Stimulated activated naive CD8-positive, alpha-beta T cell treated with anti-CD3 and anti-CD28 coated beads, Interleukin-15, Interleukin-2, amounts not matched to agents 100 ng/mL and 50 ng/mL, for 24 hours (primary cell): ENCODE results near the gene MLNR.
A peak's percentile ranks its signal among the peaks of the same experiment; 100 is the strongest.

Experiments used
- H3K27ac Mint-ChIP-seq: one replicate; pipeline ENCODE4 v1.8.0; 2021; ENCODE audit warnings: mild to moderate bottlenecking, mixed read lengths
- H3K27me3 Mint-ChIP-seq: one replicate; pipeline ENCODE4 v1.8.0; 2021; ENCODE audit warnings: mixed read lengths
- H3K36me3 Mint-ChIP-seq: one replicate; pipeline ENCODE4 v1.8.0; 2021; ENCODE audit warnings: low read depth, mixed read lengths
- H3K4me1 Mint-ChIP-seq: one replicate; pipeline ENCODE4 v1.8.0; 2021; ENCODE audit warnings: low read depth, mixed read lengths
- H3K4me3 Mint-ChIP-seq: one replicate; pipeline ENCODE4 v1.8.0; 2021; ENCODE audit warnings: mild to moderate bottlenecking, mixed read lengths
- H3K9me3 Mint-ChIP-seq: one replicate; pipeline ENCODE4 v1.8.0; 2021; ENCODE audit warnings: mixed read lengths

Gene MLNR

GRCh38 chr13:49247643-49248621 is 27.8 kb downstream of the MLNR start, which contains the start of gene CDADC1:
CDADC1 (plus strand) TSS chr13:49247925; CDS start chr13:49248038, 113 bp downstream.
- H3K27me3 Mint-ChIP-seq, result no peaks in the 10 kb centered on the region
- H3K9me3 Mint-ChIP-seq, result no peaks in the 10 kb centered on the region
- H3K4me3 Mint-ChIP-seq, result peak within 1 kb of the TSS; percentile 98
- peaks cover 46% of the 10 kb centered on the region for H3K4me1 Mint-ChIP-seq
- peak within 1 kb of the TSS; percentile 94 for H3K27ac Mint-ChIP-seq
- peaks cover 18% of the 10 kb centered on the region for H3K36me3 Mint-ChIP-seq

GRCh38 chr13:49248622-49249002 is 28.5 kb downstream of the MLNR start:
- Mint-ChIP-seq H3K27me3 (no peaks in the 10 kb centered on the region), H3K36me3 (peaks cover 18% of the 10 kb centered on the region), H3K4me3 (peak overlapping the region; percentile 98), H3K4me1 (peaks cover 53% of the 10 kb centered on the region), H3K27ac (peak overlapping the region; percentile 94), H3K9me3 (no peaks in the 10 kb centered on the region)

- no peaks in the 10 kb centered on the region for H3K27me3 Mint-ChIP-seq
- no peak overlapping the region for H3K4me3 Mint-ChIP-seq
- H3K9me3 Mint-ChIP-seq, result no peaks in the 10 kb centered on the region
- no peak overlapping the region for H3K27ac Mint-ChIP-seq
- peaks cover 71% of the 10 kb centered on the region for H3K4me1 Mint-ChIP-seq
- H3K36me3 Mint-ChIP-seq, result peaks cover 35% of the 10 kb centered on the region
Observed at GRCh38 chr13:49251326-49251725, 31.2 kb downstream of the MLNR start.

- peaks cover 45% of the 10 kb centered on the region for H3K36me3 Mint-ChIP-seq
- H3K27me3 Mint-ChIP-seq, result no peaks in the 10 kb centered on the region
- no peak overlapping the region for H3K4me3 Mint-ChIP-seq
- H3K4me1 Mint-ChIP-seq, result peaks cover 71% of the 10 kb centered on the region
- no peak overlapping the region for H3K27ac Mint-ChIP-seq
- no peaks in the 10 kb centered on the region for H3K9me3 Mint-ChIP-seq
Observed at GRCh38 chr13:49253310-49253709, 33.2 kb downstream of the MLNR start.

GRCh38 chr13:49254007-49254406 is 33.9 kb downstream of the MLNR start:
- Mint-ChIP-seq H3K4me3 (no peak overlapping the region), H3K9me3 (no peaks in the 10 kb centered on the region), H3K4me1 (peaks cover 68% of the 10 kb centered on the region), H3K27me3 (no peaks in the 10 kb centered on the region), H3K27ac (peak overlapping the region; percentile 61), H3K36me3 (peaks cover 45% of the 10 kb centered on the region)

- H3K27ac Mint-ChIP-seq, result no peak overlapping the region
- H3K36me3 Mint-ChIP-seq, result peaks cover 57% of the 10 kb centered on the region
- no peak overlapping the region for H3K4me3 Mint-ChIP-seq
- H3K4me1 Mint-ChIP-seq, result peaks cover 47% of the 10 kb centered on the region
- no peaks in the 10 kb centered on the region for H3K27me3 Mint-ChIP-seq
- no peaks in the 10 kb centered on the region for H3K9me3 Mint-ChIP-seq
Observed at GRCh38 chr13:49256841-49257240, 36.7 kb downstream of the MLNR start.

GRCh38 chr13:49258089-49258796 is 38.1 kb downstream of the MLNR start:
- H3K27ac Mint-ChIP-seq, result peak overlapping the region; percentile 57
- H3K9me3 Mint-ChIP-seq, result no peaks in the 10 kb centered on the region
- H3K36me3 Mint-ChIP-seq, result peaks cover 54% of the 10 kb centered on the region
- peak overlapping the region; percentile 81 for H3K4me3 Mint-ChIP-seq
- peaks cover 39% of the 10 kb centered on the region for H3K4me1 Mint-ChIP-seq
- H3K27me3 Mint-ChIP-seq, result no peaks in the 10 kb centered on the region

GRCh38 chr13:49259586-49259985 is 39.4 kb downstream of the MLNR start:
- H3K4me3 Mint-ChIP-seq, result no peak overlapping the region
- peaks cover 56% of the 10 kb centered on the region for H3K36me3 Mint-ChIP-seq
- no peaks in the 10 kb centered on the region for H3K9me3 Mint-ChIP-seq
- no peaks in the 10 kb centered on the region for H3K27me3 Mint-ChIP-seq
- H3K27ac Mint-ChIP-seq, result no peak overlapping the region
- H3K4me1 Mint-ChIP-seq, result peaks cover 26% of the 10 kb centered on the region

- no peaks in the 10 kb centered on the region for H3K27me3 Mint-ChIP-seq
- no peak overlapping the region for H3K27ac Mint-ChIP-seq
- peaks cover 11% of the 10 kb centered on the region for H3K4me1 Mint-ChIP-seq
- peaks cover 49% of the 10 kb centered on the region for H3K36me3 Mint-ChIP-seq
- no peaks in the 10 kb centered on the region for H3K9me3 Mint-ChIP-seq
- no peak overlapping the region for H3K4me3 Mint-ChIP-seq
Observed at GRCh38 chr13:49262634-49263033, 42.5 kb downstream of the MLNR start.

GRCh38 chr13:49265822-49266221 is 45.7 kb downstream of the MLNR start:
- Mint-ChIP-seq H3K27me3 (no peaks in the 10 kb centered on the region), H3K9me3 (no peaks in the 10 kb centered on the region), H3K4me3 (no peak overlapping the region), H3K27ac (no peak overlapping the region), H3K4me1 (peaks cover under 1% of the 10 kb centered on the region), H3K36me3 (peaks cover 40% of the 10 kb centered on the region)

GRCh38 chr13:49271264-49271663 is 51.1 kb downstream of the MLNR start:
- Mint-ChIP-seq H3K4me1 (peaks cover 17% of the 10 kb centered on the region), H3K9me3 (no peaks in the 10 kb centered on the region), H3K27ac (no peak overlapping the region), H3K4me3 (no peak overlapping the region), H3K36me3 (peaks cover 21% of the 10 kb centered on the region), H3K27me3 (no peaks in the 10 kb centered on the region)
